Measurements from ENCODE around the gene ITGB6.

GRCh38 chr2:160061533-160061932 lies 138.5 kb downstream of the ITGB6 start:
- TF ChIP-seq CTCF (conservative IDR thresholded peaks at IDR 0.05; ENCODE audit: low read depth, low read length) (no peak), USF2 (IDR thresholded peaks at IDR 0.05; ENCODE audit: low read depth, low read length) (no peak), SMC3 (IDR thresholded peaks at IDR 0.05; ENCODE audit: low read depth, low read length) (no peak), RCOR1 (IDR thresholded peaks at IDR 0.05; ENCODE audit: insufficient replicate concordance, low read length) (no peak), MAFK (IDR thresholded peaks at IDR 0.05; ENCODE audit: low read depth, low read length) (no peak), FOS (IDR thresholded peaks at IDR 0.05; ENCODE audit: low read depth, low read length) (no peak), RAD21 (IDR thresholded peaks at IDR 0.05; ENCODE audit: low read length) (no peak), ELK1 (IDR thresholded peaks at IDR 0.05; ENCODE audit: borderline replicate concordance, low read depth, low read length) (no peak), BHLHE40 (IDR thresholded peaks at IDR 0.05; ENCODE audit: low read depth, low read length) (no peak), POLR2A (IDR thresholded peaks at IDR 0.05; ENCODE audit: low read depth, low read length) (no peak), NFE2L2 (IDR thresholded peaks at IDR 0.05; ENCODE audit: low read depth, low read length) (no peak), MXI1 (IDR thresholded peaks at IDR 0.05; ENCODE audit: borderline replicate concordance, low read depth, low read length) (no peak), CEBPB (IDR thresholded peaks at IDR 0.05; ENCODE audit: low read depth, low read length) (no peak), RFX5 (IDR thresholded peaks at IDR 0.05; ENCODE audit: low read depth, low read length) (no peak)
